GM12892 (cell line): Measurements from ENCODE around the gene TNS1.

Source experiments
- POLR2A ChIP-seq: IDR thresholded peaks from 2 replicates; pipeline ENCODE4 v1.6.1; 2011; ENCODE audit warnings: low read depth, low read length, control low read depth
- POLR2AphosphoS5 ChIP-seq: IDR thresholded peaks from 2 replicates; pipeline ENCODE4 v1.6.1; 2011; ENCODE audit warnings: low read depth, low read length, control low read depth
- TAF1 ChIP-seq: IDR thresholded peaks from 2 replicates; pipeline ENCODE4 v1.6.1; 2011; ENCODE audit warnings: low read depth, mild to moderate bottlenecking, control low read depth, low read length, borderline replicate concordance

DNA sequence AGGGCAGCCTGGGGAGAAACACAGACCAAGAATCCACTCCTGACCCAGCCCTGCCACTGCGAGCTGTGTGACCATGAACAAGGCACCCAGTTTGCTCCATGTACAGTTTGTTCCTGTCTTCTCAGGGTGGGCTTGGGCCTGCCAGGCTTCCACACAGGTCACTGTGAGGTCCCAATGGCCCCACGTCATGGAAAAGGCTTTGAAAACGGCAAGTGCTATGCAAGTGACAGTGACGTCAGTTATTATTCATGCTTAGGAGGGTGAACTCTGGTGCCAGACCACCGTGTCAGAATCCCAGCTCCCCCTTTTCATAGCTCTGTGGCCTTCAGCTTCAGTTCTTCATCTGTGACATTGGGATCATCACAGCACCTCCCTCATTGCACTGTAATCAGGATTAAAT, 87.1 kb downstream of the TNS1 start:
- TF ChIP-seq POLR2A: no peak
- TF ChIP-seq POLR2AphosphoS5: no peak
- no peak for TF ChIP-seq TAF1
